ENCODE measurements around the gene SEMA3F.

SEMA3F gene

DNA sequence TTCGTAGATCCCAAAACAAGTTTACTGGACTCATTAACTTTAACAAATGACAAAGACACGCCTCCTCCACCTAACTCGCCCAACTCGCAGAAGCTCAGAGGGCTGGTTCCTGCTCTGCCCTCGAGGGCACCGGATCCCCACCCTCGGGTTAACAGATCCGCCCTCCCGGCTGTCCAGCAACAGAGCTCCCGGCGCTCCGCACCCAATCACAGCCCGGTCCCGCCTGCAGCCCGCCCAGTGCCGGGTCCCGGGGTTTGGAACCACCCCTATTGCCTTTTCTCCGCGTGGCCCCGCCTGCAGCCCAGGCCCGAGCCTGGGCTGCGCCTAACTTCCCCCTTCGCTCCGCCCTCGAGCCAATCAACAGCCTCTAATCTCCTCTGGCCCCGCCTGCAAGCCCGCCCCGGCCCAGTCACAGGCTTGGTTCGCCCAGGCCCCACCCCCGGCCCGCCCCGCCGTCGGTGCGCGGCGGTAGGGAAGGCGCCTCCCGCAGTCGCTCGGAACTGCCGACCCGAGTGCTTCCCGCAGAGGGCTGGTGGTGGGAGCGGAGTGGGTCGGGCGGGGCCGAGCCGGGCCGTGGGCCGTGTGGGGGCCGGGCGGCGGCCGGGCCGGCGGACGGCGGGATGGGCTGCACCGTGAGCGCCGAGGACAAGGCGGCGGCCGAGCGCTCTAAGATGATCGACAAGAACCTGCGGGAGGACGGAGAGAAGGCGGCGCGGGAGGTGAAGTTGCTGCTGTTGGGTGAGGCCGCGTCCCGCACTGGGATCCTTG, 80.8 kb downstream of the SEMA3F start, which contains the start of gene GNAI2:
GNAI2 (plus strand) TSS at position 489 of the 768 bp plus-strand sequence; CDS start at position 621, 132 bp downstream.
- peak; percentile 99 for DNase-seq (ENCODE audit: low spot score)

DNA sequence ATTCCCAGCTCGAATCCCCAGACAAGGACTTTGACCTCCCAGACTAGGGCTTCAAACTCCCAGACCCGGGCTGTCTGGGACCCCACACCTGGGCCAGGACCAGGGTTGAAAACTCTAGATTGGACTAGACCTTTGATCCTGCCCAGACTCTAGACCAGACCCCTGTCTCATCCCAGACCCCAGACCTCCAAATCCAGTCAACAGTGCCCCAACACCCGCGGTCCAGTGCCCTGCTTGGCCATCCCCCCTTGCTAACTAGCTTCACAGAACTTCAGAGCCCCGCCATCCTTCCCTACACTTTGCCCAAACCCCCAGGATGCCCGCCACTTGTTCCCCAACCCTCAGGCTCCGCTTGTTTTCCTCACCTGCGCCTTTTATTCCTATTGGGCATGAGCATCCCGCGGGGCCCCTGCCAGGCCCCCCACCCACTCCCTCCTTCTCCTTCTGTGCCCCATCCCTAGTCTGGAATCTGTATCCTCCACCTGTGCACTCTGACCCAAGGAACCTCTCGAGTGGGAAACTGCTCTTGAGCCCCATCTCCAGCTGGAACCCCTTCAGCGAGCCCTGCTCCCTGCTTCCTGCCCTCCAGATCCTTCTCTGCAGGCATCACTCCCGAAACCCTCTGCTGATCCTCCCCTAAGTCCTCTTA, 81.5 kb downstream of the SEMA3F start:
- DNase-seq (ENCODE audit: low spot score): no peak

DNA sequence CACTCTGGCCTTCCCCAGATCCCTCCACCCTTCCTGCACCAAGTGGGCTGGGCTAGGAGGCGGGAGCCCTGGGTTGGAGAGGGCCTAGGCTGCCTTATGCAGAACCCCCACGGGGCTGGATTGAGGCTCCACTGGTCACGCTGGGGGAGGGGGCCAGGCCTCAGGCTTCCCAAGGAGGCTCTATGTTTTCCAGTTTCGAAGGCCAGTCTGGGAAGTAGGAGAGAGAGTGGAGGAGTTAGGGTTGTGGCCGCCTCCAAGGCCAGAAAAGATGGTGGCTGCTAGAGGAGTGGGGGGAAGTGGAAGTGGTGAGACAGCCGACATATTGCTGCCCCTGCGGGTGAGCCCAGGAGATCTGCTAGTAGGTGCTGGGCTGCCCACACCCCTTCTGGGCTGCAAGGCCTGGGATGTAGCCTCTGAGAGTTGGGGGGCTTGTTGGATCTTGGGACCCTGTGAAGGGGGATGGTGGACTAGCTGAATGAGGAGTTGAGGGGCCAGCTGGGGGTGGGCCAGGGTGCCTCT, 82.1 kb downstream of the SEMA3F start:
- peak; percentile 23 for DNase-seq (ENCODE audit: low spot score)

DNA sequence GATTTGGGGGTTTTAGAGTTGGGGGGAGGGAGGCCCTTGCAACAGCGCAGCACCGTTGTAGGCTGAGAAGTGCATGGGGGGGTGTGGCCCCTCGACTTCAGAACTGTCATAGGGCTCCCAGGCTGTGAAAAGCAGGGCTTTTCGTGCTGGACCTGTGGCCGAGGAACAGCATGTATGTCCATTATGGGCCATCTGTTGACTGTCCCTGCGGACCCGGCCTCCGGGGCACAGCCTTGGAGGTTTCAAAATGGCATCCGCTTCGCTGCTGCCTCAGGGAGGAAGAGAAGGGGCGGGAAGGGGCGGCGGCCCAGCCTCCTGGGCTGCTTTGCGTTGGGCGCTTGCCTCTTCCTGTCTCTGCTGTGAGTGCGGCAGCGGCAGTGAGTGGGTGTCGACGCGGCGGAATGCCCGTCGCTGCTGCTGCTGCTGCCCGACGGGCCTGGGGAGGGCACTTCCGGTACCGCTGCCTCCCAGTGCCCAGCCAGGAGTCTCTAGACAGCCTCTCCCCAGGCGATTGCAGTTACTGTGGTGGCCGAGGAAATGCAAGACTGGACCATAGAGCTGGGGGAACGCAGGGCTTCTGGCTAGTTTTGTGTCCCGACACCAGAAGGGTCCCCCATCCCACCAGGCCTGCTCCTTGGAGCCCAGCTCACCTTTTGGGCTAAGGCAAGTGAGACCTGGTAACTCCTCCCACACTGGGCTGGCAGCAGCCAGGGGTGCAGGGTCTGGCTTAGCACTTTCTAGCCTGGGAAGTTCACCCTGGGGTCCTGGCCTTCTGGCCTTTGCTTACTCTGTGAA, 82.8 kb downstream of the SEMA3F start:
- DNase-seq (ENCODE audit: low spot score): peak; percentile 85

DNA sequence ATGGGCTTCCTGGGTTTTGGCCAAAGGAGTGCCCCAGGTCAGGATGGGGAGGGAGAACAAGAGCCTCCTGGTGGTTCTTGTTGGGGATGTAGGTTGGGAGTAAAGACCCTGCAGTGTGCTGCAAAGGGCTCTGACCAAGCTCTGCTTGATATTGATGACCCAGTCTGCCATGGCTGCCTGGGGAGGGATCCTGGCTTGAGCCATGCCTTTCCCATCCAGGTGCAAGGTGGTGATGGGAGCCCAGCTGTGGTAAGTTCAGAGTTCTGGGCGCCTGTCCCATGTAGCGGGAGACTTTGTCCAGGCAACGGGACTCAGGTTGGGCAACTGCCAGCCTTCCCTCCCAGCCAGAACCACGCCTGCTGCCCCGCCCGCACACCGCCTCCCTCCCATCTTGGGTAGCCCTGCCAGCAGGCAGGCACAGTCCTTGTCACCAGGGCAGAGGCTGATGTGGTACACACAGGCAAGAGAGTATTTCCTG, 83.5 kb downstream of the SEMA3F start:
- DNase-seq (ENCODE audit: low spot score): peak; percentile 34
